Activated gamma-delta T cell treated with Interleukin-2 at 50 U/mL for 16 hours (primary cell): ENCODE data around the gene AGBL4.
"Not testable (repeated sequence)": the region's sequence is repeated elsewhere in the genome, so short reads cannot be mapped to it uniquely, and the experiment has no call there.

Source experiments
- DNase-seq: peaks from one replicate; pipeline ENCODE4 v3.0.0-alpha.2; 2020

AGBL4 gene

GRCh38 chr1:50023292-50024159 lies at the start of gene AGBL4:
Gene AGBL4, minus strand, starts transcription at chr1:50023954.
- no peak for DNase-seq

- DNase-seq = no peak
Observed at GRCh38 chr1:50066806-50067205, 43.1 kb upstream of the AGBL4 start.

GRCh38 chr1:50060279-50060678 lies 36.5 kb upstream of the AGBL4 start:
- DNase-seq = no peak

GRCh38 chr1:50048791-50049190 lies 25.0 kb upstream of the AGBL4 start:
- no peak for DNase-seq

- DNase-seq = no peak
Observed at GRCh38 chr1:50047916-50048694, 24.4 kb upstream of the AGBL4 start.

- DNase-seq = no peak
Observed at GRCh38 chr1:50038237-50038809, 14.6 kb upstream of the AGBL4 start.

GRCh38 chr1:50027794-50028193 lies 4.0 kb upstream of the AGBL4 start:
- DNase-seq = no peak

GRCh38 chr1:49995734-49996133 lies 28.0 kb downstream of the AGBL4 start:
- no peak for DNase-seq

- no peak for DNase-seq
Observed at GRCh38 chr1:49971088-49971487, 52.7 kb downstream of the AGBL4 start.

- DNase-seq = no peak
Observed at GRCh38 chr1:49951385-49951784, 72.4 kb downstream of the AGBL4 start.

GRCh38 chr1:49915301-49915700 lies 108.5 kb downstream of the AGBL4 start:
- DNase-seq = not testable (repeated sequence)

GRCh38 chr1:49906365-49906764 lies 117.4 kb downstream of the AGBL4 start:
- DNase-seq = no peak

- no peak for DNase-seq
Observed at GRCh38 chr1:49864581-49864980, 159.2 kb downstream of the AGBL4 start.

GRCh38 chr1:49854741-49855140 lies 169.0 kb downstream of the AGBL4 start:
- DNase-seq = no peak

- DNase-seq = no peak
Observed at GRCh38 chr1:49842596-49842995, 181.2 kb downstream of the AGBL4 start.

- DNase-seq = no peak
Observed at GRCh38 chr1:49841767-49842166, 182.0 kb downstream of the AGBL4 start.

- DNase-seq = no peak
Observed at GRCh38 chr1:49824261-49824660, 199.5 kb downstream of the AGBL4 start.

- no peak for DNase-seq
Observed at GRCh38 chr1:49817681-49818080, 206.1 kb downstream of the AGBL4 start.

- DNase-seq = not testable (repeated sequence)
Observed at GRCh38 chr1:49787013-49787412, 236.7 kb downstream of the AGBL4 start.

- DNase-seq = no peak
Observed at GRCh38 chr1:49765034-49765433, 258.7 kb downstream of the AGBL4 start.

GRCh38 chr1:49738118-49738517 lies 285.6 kb downstream of the AGBL4 start:
- not testable (repeated sequence) for DNase-seq

GRCh38 chr1:49728377-49728776 lies 295.4 kb downstream of the AGBL4 start:
- DNase-seq = no peak

- no peak for DNase-seq
Observed at GRCh38 chr1:49723662-49724061, 300.1 kb downstream of the AGBL4 start.
